ENCODE measurements around the gene PRXL2A.

The PRXL2A gene

DNA sequence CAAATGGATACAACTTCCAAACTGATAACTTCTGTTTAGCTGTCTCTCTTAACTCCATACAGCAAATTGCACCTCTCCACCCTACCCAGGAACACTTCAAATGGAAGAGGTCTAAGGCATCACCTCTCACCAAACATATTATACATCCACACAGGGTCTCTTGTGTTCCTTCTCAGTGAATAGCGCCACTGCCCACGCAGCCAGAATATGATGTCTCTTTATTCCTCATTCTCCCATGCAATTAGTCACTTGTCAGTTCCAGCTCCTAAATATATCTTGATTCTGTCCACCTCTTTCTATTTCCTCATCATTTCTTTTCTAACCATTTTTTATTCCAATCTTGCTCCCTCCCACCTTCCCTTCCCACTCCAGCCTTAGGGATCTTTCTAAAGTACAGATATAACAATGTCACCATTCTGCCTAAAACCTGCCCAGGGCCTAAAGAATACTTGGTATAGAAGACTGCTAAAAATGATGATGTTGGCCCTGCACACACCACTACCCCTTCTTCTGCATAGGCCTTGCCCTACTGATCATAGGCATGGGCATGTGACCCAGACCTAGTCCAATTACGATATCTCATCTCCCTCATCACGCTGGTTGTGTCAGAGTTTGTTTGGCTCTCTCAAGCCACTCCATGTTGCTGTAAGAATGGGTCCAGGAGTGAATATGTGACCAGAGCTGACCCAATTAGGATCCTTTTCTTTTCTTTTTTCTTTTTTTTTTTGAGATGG is 40.0 kb downstream of the PRXL2A start:
- DNase-seq (ENCODE audit: low read depth): no peak
- Histone ChIP-seq H3K9ac (ENCODE audit: low read length) (no peak overlapping the region), H3K4me3 (ENCODE audit: low read length) (no peak overlapping the region), H3K4me1 (ENCODE audit: control insufficient read depth, insufficient read depth, low read length) (peaks cover 27% of the 10 kb centered on the region), H3K27me3 (replicated peaks; ENCODE audit: control insufficient read depth, insufficient read depth, low read length) (no peaks in the 10 kb centered on the region), H3K9me3 (ENCODE audit: control insufficient read depth, low read length) (peaks cover 8% of the 10 kb centered on the region), H3K36me3 (ENCODE audit: control insufficient read depth, insufficient read depth, low read length, severe bottlenecking) (no peaks in the 10 kb centered on the region)

DNA sequence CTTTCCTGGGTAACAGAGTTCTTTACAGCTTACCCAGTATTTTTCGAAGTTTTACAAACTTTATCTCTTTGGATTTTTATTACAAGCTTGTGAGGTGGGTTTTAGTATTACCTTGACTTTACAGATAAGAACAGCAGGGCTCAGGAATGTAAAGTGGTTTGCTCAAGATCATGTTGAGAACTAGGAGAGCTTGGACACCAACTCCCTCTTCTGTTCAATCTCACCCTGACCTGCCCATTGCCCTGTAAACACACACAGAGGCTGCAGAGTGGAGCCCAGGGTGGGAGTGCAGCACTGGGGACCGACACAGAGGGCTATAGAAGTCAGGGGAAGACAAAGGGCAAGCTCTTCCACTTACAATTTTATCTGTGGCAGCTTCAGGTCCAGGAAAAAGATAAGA is 41.2 kb downstream of the PRXL2A start:
- Histone ChIP-seq H3K4me1 (ENCODE audit: control insufficient read depth, insufficient read depth, low read length) (peaks cover 18% of the 10 kb centered on the region), H3K4me3 (ENCODE audit: low read length) (no peak overlapping the region), H3K9ac (ENCODE audit: low read length) (no peak overlapping the region), H3K36me3 (ENCODE audit: control insufficient read depth, insufficient read depth, low read length, severe bottlenecking) (no peaks in the 10 kb centered on the region), H3K9me3 (ENCODE audit: control insufficient read depth, low read length) (peaks cover 8% of the 10 kb centered on the region), H3K27me3 (replicated peaks; ENCODE audit: control insufficient read depth, insufficient read depth, low read length) (no peaks in the 10 kb centered on the region)
- DNase-seq (ENCODE audit: low read depth): no peak

DNA sequence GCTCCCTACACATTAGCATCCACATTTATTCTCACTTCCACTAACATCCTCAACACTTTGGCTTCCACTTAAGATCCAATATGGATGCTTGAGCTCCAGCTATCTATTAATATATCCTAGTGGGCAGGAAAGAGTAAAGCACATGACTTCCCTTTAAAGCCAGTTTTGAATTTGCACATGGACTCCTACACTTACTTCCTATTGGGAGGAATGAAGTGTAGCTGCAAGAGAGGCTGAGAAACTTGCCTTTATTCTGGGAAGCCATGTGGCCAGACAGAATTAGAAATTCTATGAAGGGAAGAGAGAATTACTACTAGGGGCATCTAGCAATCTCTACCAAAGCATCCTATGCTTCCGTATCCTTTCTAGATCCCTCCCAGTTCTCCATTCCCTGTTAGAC is 42.8 kb downstream of the PRXL2A start:
- no peak for DNase-seq (ENCODE audit: low read depth)
- Histone ChIP-seq H3K4me1 (ENCODE audit: control insufficient read depth, insufficient read depth, low read length) (peaks cover 22% of the 10 kb centered on the region), H3K4me3 (ENCODE audit: low read length) (no peak overlapping the region), H3K27me3 (replicated peaks; ENCODE audit: control insufficient read depth, insufficient read depth, low read length) (no peaks in the 10 kb centered on the region), H3K36me3 (ENCODE audit: control insufficient read depth, insufficient read depth, low read length, severe bottlenecking) (no peaks in the 10 kb centered on the region), H3K9me3 (ENCODE audit: control insufficient read depth, low read length) (peaks cover 8% of the 10 kb centered on the region), H3K9ac (ENCODE audit: low read length) (no peak overlapping the region)

DNA sequence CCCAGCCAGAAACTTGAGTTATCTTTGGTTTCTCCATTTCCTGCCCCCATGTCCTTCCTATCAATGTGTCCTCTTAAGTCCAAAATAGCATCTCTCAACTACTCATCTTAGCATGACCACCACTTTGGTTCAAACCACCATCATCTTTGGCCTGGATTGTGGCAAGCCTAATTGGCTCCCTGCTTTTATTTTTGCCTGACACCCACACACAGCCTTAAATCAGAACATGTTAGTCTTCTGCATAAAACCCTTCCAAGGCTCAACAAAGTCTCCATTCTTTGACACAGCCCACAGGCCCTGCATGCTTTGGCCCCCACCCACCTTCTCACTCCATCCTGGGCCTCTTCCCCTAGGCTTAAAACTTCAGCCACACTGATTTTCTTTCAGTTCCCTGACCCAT is 43.7 kb downstream of the PRXL2A start:
- Histone ChIP-seq H3K9ac (ENCODE audit: low read length) (no peak overlapping the region), H3K4me1 (ENCODE audit: control insufficient read depth, insufficient read depth, low read length) (peaks cover 28% of the 10 kb centered on the region), H3K4me3 (ENCODE audit: low read length) (no peak overlapping the region), H3K36me3 (ENCODE audit: control insufficient read depth, insufficient read depth, low read length, severe bottlenecking) (no peaks in the 10 kb centered on the region), H3K27me3 (replicated peaks; ENCODE audit: control insufficient read depth, insufficient read depth, low read length) (no peaks in the 10 kb centered on the region), H3K9me3 (ENCODE audit: control insufficient read depth, low read length) (peaks cover 8% of the 10 kb centered on the region)
- no peak for DNase-seq (ENCODE audit: low read depth)

DNA sequence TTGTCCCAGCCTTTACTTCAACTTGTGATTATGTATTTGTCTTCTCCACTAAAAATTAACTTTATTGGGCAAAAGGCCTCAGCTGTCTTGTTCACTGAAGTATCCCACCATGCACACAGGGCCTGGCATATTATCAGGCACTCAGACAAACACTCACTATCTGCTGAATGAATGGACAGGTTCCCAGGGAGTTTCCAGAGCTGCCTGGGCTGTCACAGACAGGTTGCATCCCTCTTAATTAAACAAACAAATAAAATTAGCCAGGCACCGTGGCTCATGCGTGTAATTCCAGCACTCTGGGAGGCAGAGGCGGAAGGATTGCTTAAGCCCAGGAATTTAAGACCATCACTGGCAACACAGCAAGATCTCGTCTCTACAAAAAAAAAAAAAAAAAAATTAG is 44.3 kb downstream of the PRXL2A start:
- H3K9ac ChIP-seq (ENCODE audit: low read length): peak overlapping the region; percentile 13
- H3K9me3 ChIP-seq (ENCODE audit: control insufficient read depth, low read length): peaks cover 8% of the 10 kb centered on the region
- peaks cover 2% of the 10 kb centered on the region for H3K36me3 ChIP-seq (ENCODE audit: control insufficient read depth, insufficient read depth, low read length, severe bottlenecking)
- H3K4me1 ChIP-seq (ENCODE audit: control insufficient read depth, insufficient read depth, low read length): peaks cover 31% of the 10 kb centered on the region
- no peak overlapping the region for H3K4me3 ChIP-seq (ENCODE audit: low read length)
- H3K27me3 ChIP-seq (replicated peaks; ENCODE audit: control insufficient read depth, insufficient read depth, low read length): no peaks in the 10 kb centered on the region
- no peak for DNase-seq (ENCODE audit: low read depth)

DNA sequence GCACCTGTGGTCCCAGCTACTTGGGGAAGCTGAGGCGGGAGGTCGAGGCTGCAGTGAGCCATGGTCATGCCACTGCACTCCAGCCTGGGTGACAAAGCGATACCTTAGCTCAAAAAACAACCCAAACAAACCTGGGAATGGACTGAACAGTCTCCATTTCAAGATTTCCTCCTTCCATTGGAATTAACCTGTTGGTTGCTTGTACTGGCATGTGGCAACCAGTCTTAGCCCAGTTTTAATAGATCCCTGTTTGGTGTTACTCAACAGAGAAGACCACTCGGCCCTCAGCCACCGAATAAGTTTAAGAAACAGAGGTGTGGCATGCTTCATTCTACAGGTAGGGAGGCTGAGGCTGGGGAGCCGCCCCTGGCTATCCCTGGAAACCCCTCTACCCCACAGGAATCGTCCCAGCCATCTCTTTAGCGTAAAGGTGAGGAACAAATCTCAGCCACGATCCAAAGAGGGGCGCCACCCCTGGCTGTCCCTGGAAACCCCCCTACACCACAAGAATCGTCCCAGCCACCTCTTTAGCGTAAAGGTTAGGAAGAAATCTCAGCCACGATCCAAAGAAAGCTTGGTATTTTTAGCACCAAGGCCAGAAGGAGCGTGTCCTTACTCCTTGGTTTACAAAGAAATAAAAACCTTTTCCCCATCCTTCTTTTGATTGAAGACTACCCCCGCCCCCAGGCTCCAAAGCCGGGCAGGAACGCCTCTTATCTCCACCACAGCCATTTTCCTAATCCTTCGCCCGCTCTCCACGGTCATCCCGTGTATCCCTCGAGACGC is 44.9 kb downstream of the PRXL2A start:
- Histone ChIP-seq H3K9me3 (ENCODE audit: control insufficient read depth, low read length) (peaks cover 8% of the 10 kb centered on the region), H3K4me3 (ENCODE audit: low read length) (peak overlapping the region; percentile 75), H3K27me3 (replicated peaks; ENCODE audit: control insufficient read depth, insufficient read depth, low read length) (no peaks in the 10 kb centered on the region), H3K9ac (ENCODE audit: low read length) (peak overlapping the region; percentile 85), H3K36me3 (ENCODE audit: control insufficient read depth, insufficient read depth, low read length, severe bottlenecking) (peaks cover 5% of the 10 kb centered on the region), H3K4me1 (ENCODE audit: control insufficient read depth, insufficient read depth, low read length) (peaks cover 37% of the 10 kb centered on the region)
- no peak for DNase-seq (ENCODE audit: low read depth)

DNA sequence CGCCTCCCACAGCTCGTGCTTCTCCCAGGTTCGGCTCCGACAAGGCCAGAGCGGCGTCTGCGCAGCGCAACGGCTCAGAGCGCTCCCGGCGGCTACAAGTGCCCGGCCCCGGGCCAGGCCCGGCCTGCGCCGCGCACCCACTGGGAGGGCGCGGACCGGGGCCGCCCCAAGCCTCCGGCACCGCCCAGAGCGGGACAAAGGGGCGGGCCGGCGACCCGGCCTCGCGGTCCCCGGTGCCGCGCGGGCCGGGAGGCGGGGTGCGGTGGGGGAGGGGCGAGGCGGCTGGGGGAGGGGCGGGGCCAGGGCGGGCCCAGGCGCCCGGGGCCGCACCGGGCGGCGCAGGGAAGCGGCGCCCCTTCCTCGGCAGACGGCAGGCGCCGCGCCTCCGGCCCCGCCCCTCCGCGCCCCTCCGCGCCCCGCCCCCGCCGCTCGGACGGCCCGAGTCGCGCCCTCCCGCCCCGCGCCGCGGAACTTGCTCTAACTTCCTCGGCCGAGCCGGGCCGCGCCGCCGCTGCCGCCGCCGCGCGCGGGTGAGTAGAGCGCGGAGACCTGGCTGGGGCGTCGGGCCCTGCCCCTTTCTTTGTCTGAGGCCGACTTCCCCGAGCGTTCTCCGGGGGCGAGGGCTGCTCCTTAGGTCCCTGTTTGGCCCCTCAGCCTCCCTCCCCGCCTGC is 45.6 kb downstream of the PRXL2A start, which contains the start of gene TSPAN14:
Gene TSPAN14 (plus strand): TSS at position 469 of the 671 bp plus-strand sequence. CDS start 34,924 bp downstream, outside the sequence.
- H3K36me3 ChIP-seq (ENCODE audit: control insufficient read depth, insufficient read depth, low read length, severe bottlenecking): peaks cover 5% of the 10 kb centered on the region
- H3K4me1 ChIP-seq (ENCODE audit: control insufficient read depth, insufficient read depth, low read length): peaks cover 44% of the 10 kb centered on the region
- peaks cover 8% of the 10 kb centered on the region for H3K9me3 ChIP-seq (ENCODE audit: control insufficient read depth, low read length)
- H3K27me3 ChIP-seq (replicated peaks; ENCODE audit: control insufficient read depth, insufficient read depth, low read length): no peaks in the 10 kb centered on the region
- H3K9ac ChIP-seq (ENCODE audit: low read length): peak within 1 kb of the TSS; percentile 96
- peak; percentile 93 for DNase-seq (ENCODE audit: low read depth)
- peak within 1 kb of the TSS; percentile 96 for H3K4me3 ChIP-seq (ENCODE audit: low read length)

DNA sequence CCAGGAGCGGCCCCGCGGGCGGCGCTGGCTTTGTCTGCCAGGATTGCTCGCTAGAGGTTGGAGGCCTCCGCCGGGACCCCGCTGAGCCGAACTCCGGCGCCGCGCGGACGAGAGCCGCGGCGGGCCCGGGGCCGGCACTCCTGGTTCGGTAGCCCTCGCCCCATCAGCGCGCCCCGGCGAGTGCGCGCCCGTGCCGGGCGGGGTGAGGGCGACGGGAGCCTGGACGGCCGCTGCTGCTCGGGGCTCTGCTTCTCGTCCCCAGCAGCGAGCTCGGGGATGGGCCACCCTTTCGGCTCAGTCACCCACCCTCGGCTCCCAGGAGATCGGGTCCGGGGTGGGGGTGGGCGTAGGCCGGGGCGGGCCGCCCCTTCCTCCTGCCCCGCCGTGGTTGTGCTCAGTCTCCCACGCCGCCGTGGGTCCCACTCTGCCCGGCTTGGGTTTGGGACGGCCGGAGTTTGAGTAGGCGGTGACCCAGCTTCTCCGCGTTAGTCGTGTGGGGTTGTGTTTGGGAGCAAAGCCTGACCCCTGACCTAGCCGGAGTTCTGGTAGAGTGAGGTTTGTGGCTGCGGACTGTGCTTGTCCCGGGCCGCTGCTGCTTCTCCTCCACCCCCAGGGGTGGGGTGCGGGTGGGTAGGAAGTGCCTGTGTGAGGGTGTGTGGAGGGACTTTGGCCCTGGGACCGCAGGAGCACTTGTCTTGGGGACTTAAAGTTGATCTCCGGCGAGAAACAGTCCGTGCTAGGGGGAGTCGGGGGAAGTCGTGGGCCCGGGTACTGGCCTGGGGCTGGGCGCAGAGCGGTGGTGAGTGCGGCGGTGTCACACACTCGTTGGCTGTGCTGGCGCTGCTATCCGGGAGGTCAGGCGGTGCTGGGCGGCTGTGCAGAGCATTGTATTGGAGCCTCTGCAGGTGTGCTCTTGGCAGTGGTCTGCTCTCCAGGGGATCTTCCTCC is 46.4 kb downstream of the PRXL2A start:
- Histone ChIP-seq H3K4me3 (ENCODE audit: low read length) (peak overlapping the region; percentile 96), H3K9me3 (ENCODE audit: control insufficient read depth, low read length) (peaks cover 8% of the 10 kb centered on the region), H3K4me1 (ENCODE audit: control insufficient read depth, insufficient read depth, low read length) (peaks cover 52% of the 10 kb centered on the region), H3K36me3 (ENCODE audit: control insufficient read depth, insufficient read depth, low read length, severe bottlenecking) (peaks cover 5% of the 10 kb centered on the region), H3K9ac (ENCODE audit: low read length) (peak overlapping the region; percentile 96), H3K27me3 (replicated peaks; ENCODE audit: control insufficient read depth, insufficient read depth, low read length) (no peaks in the 10 kb centered on the region)
- peak; percentile 70 for DNase-seq (ENCODE audit: low read depth)

DNA sequence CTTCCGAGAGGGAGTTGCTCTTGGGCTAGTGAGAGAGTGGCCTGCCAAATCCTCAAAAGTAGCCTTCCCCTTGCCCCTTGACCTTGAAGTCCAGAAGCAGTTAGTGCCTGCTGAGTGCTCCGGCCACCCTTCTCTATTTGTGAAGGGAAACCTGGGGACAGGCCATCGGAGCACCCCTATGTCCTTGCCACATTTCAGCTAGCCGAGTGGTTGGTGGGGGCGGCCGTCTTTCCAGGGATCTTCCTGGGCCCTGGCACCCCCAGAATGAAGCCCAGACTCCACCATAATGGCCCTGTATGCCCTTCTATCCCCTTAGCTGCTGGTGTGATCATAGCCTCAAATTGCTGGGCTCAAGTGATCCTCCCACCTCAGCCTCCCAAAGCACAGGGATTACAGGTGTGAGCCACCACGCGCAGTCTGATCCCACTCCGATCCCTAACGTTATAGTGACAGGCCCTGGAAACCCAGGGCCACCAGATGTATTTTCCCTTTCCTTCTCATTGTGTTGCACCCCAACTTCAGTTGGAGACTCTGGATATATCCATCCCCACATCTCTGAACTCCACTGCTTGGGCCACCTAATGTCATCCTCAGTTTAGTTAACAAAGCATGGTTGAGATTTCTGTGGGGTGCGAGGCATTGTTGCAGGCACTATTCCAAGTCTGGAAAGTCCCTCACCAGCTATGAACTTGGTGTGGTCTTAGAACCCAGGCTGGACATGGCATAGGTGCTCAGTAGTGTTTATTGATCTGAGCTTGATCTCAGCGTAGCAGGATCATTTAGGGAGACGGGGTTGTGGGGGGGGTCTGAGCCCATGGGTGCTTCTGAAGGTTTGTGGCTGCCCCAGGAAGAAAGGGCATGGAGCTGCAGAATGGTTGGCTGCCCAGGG is 47.4 kb downstream of the PRXL2A start:
- H3K4me1 ChIP-seq (ENCODE audit: control insufficient read depth, insufficient read depth, low read length): peaks cover 61% of the 10 kb centered on the region
- no peak for DNase-seq (ENCODE audit: low read depth)

More for the DNA sequence above, 47.4 kb downstream of the PRXL2A start:
- Histone ChIP-seq H3K27me3 (replicated peaks; ENCODE audit: control insufficient read depth, insufficient read depth, low read length) (no peaks in the 10 kb centered on the region), H3K4me3 (ENCODE audit: low read length) (peak overlapping the region; percentile 96), H3K36me3 (ENCODE audit: control insufficient read depth, insufficient read depth, low read length, severe bottlenecking) (peaks cover 5% of the 10 kb centered on the region), H3K9ac (ENCODE audit: low read length) (peak overlapping the region; percentile 96), H3K9me3 (ENCODE audit: control insufficient read depth, low read length) (peaks cover 8% of the 10 kb centered on the region)
